ENCODE results near the gene RANBP9. TPM values are rescaled to one million over a fixed set of nuclear protein-coding genes. Genes with fewer than 3 reads are reported as not detected.
A peak's percentile ranks its signal among the peaks of the same experiment; 100 is the strongest.

The RANBP9 gene
- total RNA-seq, 1 donor from 2014 or later, result 64.7 TPM

GRCh38 chr6:13590574-13591153 lies 121.0 kb downstream of the RANBP9 start:
- Mint-ChIP-seq H3K4me1 (ENCODE audit: unreplicated experiment) (peaks cover 7% of the 10 kb centered on the region), H3K4me3 (ENCODE audit: unreplicated experiment) (no peak overlapping the region)
- DNase-seq (ENCODE audit: low spot score), result no peak

GRCh38 chr6:13589801-13590200 lies 121.8 kb downstream of the RANBP9 start:
- Mint-ChIP-seq H3K27me3 (ENCODE audit: unreplicated experiment) (peaks cover 5% of the 10 kb centered on the region), H3K4me3 (ENCODE audit: unreplicated experiment) (peak overlapping the region; percentile 37), H3K9me3 (ENCODE audit: unreplicated experiment) (no peaks in the 10 kb centered on the region), H3K4me1 (ENCODE audit: unreplicated experiment) (peaks cover 7% of the 10 kb centered on the region), H3K36me3 (ENCODE audit: low read depth, unreplicated experiment) (peaks cover 36% of the 10 kb centered on the region), H3K27ac (ENCODE audit: unreplicated experiment) (no peak overlapping the region)
- TF ChIP-seq, protein P1, sequence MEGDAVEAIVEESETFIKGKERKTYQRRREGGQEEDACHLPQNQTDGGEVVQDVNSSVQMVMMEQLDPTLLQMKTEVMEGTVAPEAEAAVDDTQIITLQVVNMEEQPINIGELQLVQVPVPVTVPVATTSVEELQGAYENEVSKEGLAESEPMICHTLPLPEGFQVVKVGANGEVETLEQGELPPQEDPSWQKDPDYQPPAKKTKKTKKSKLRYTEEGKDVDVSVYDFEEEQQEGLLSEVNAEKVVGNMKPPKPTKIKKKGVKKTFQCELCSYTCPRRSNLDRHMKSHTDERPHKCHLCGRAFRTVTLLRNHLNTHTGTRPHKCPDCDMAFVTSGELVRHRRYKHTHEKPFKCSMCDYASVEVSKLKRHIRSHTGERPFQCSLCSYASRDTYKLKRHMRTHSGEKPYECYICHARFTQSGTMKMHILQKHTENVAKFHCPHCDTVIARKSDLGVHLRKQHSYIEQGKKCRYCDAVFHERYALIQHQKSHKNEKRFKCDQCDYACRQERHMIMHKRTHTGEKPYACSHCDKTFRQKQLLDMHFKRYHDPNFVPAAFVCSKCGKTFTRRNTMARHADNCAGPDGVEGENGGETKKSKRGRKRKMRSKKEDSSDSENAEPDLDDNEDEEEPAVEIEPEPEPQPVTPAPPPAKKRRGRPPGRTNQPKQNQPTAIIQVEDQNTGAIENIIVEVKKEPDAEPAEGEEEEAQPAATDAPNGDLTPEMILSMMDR (IDR thresholded peaks at IDR 0.05; ENCODE audit: unreplicated experiment), result no peak
- no peak for DNase-seq (ENCODE audit: low spot score)

More at GRCh38 chr6:13590574-13591153, 121.0 kb downstream of the RANBP9 start:
- H3K9me3 Mint-ChIP-seq (ENCODE audit: unreplicated experiment), result no peaks in the 10 kb centered on the region
- no peak overlapping the region for H3K27ac Mint-ChIP-seq (ENCODE audit: unreplicated experiment)
- TF ChIP-seq, protein P1 (IDR thresholded peaks at IDR 0.05; ENCODE audit: unreplicated experiment), result no peak
- peaks cover 33% of the 10 kb centered on the region for H3K36me3 Mint-ChIP-seq (ENCODE audit: low read depth, unreplicated experiment)
- peaks cover 5% of the 10 kb centered on the region for H3K27me3 Mint-ChIP-seq (ENCODE audit: unreplicated experiment)

DNA sequence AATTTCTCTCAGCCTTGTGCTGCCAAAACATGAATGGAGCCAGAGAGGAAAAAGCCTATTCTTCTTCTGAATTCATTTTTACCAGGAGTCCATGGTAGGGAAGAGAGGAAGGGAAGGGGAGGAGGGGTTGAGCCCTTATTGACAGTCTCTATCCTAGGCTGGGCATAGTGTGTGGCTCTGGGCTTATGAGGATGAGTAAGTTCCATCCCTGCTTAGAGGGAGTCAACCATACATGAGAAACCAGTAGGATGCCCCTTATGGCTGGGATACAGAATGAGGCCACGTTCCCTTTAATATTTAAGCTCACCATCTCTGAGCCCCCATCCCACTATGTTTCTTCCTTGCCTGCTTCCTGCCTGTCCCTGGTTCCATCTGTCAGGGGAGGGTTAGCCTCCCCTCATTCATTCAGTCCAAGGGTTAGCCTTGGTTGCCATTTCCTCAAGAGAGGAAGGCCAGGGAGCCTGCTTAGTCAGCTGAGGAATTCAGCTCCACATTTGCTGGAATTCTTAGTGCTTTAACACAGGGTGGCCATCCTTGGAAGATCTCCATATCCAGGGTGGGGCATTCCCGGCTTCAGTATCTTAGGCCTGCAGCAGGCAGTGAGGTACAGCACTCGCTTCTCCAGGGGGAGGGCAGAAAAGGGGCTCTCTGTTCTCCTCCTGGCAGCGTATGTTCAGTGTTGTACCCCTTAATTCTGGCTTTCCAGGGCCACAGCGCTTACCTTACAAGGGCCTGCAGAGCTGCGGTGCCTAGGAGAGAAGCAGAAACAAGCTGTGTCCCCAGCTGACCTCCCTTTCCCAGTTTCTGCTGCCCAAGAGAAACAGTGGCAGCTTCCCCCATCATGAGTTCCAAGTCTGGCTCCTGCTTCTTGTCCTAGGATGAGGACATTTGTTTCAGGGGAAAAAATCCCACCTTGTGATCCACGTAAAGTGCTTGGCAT lies 124.8 kb downstream of the RANBP9 start:
- no peaks in the 10 kb centered on the region for H3K9me3 Mint-ChIP-seq (ENCODE audit: unreplicated experiment)
- peaks cover 32% of the 10 kb centered on the region for H3K36me3 Mint-ChIP-seq (ENCODE audit: low read depth, unreplicated experiment)
- H3K27ac Mint-ChIP-seq (ENCODE audit: unreplicated experiment), result no peak overlapping the region
- H3K4me3 Mint-ChIP-seq (ENCODE audit: unreplicated experiment), result no peak overlapping the region
- TF ChIP-seq, protein P1 (IDR thresholded peaks at IDR 0.05; ENCODE audit: unreplicated experiment), result no peak
- DNase-seq (ENCODE audit: low spot score), result no peak
- H3K4me1 Mint-ChIP-seq (ENCODE audit: unreplicated experiment), result peaks cover 7% of the 10 kb centered on the region
- peaks cover 2% of the 10 kb centered on the region for H3K27me3 Mint-ChIP-seq (ENCODE audit: unreplicated experiment)

- H3K27me3 Mint-ChIP-seq (ENCODE audit: unreplicated experiment), result no peaks in the 10 kb centered on the region
- H3K36me3 Mint-ChIP-seq (ENCODE audit: low read depth, unreplicated experiment), result peaks cover 27% of the 10 kb centered on the region
- no peak overlapping the region for H3K27ac Mint-ChIP-seq (ENCODE audit: unreplicated experiment)
- TF ChIP-seq, protein P1 (IDR thresholded peaks at IDR 0.05; ENCODE audit: unreplicated experiment), result no peak
- H3K4me3 Mint-ChIP-seq (ENCODE audit: unreplicated experiment), result peak overlapping the region; percentile 14
- peaks cover 3% of the 10 kb centered on the region for H3K4me1 Mint-ChIP-seq (ENCODE audit: unreplicated experiment)
- DNase-seq (ENCODE audit: low spot score), result no peak
- H3K9me3 Mint-ChIP-seq (ENCODE audit: unreplicated experiment), result no peaks in the 10 kb centered on the region
Observed at GRCh38 chr6:13581700-13582229, 129.9 kb downstream of the RANBP9 start.

Data from endothelial cell (in vitro differentiated cells).